Measurements from ENCODE around the gene MMRN2.

The MMRN2 gene

DNA sequence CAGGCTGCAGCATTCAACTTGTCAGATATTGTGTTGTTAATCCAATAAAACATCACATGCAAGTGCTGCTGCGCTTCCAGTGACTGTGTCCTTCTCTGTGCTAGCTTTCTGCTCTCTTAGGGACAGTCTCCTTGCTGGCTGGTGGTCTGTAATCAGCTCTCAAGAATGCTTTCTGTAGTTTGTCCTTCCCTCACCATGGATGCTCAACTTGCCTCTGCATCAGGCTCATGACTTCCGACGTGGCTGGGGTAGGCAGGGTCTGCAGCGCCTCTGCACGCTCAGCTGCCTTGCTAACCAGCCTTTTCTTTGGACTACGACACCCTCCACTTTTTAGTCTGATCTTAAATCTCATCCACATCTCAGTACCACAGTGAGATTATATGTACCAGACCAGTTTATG, 58.3 kb downstream of the MMRN2 start:
- in situ Hi-C loops (cut with HindIII; ENCODE audit: low sequenced_read_pairs) = no loop called here

DNA sequence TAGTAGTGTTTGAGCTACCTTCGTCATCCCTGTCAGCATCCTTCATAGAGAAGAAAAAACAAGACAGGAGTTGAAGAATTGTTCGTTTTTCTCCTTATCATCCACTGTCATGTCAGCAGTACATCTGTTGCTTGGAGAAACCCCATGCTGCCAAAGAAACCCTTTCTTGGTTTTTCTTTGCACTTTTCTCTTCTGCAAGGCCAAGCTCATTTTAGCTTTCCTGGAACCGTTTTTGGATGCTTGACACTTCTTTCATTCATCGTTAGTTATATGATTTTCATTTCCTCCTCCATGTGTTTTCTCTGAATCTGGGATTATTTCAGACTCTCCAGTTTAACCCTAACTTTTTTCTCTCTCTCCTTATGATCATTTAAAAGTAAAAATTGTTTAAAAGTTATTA, 58.9 kb downstream of the MMRN2 start:
- in situ Hi-C loops (cut with HindIII; ENCODE audit: low sequenced_read_pairs) = no loop called here

DNA sequence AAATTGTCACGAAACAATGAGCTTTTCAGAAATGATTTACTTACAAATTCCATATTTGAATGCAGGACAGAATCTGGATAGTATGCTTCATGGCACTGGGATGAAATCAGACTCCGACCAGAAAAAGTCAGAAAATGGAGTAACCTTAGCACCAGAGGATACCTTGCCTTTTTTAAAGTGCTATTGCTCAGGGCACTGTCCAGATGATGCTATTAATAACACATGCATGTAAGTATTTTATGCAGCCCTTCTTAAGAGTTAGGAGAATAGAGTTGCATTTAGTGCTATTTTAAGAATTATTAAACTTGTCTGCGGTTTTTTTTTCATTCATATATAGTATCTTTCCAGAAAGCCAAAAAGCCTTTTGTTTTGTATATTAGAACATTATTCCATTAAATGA, 67.4 kb downstream of the MMRN2 start:
- in situ Hi-C loops (cut with HindIII; ENCODE audit: low sequenced_read_pairs) = no loop called here

DNA sequence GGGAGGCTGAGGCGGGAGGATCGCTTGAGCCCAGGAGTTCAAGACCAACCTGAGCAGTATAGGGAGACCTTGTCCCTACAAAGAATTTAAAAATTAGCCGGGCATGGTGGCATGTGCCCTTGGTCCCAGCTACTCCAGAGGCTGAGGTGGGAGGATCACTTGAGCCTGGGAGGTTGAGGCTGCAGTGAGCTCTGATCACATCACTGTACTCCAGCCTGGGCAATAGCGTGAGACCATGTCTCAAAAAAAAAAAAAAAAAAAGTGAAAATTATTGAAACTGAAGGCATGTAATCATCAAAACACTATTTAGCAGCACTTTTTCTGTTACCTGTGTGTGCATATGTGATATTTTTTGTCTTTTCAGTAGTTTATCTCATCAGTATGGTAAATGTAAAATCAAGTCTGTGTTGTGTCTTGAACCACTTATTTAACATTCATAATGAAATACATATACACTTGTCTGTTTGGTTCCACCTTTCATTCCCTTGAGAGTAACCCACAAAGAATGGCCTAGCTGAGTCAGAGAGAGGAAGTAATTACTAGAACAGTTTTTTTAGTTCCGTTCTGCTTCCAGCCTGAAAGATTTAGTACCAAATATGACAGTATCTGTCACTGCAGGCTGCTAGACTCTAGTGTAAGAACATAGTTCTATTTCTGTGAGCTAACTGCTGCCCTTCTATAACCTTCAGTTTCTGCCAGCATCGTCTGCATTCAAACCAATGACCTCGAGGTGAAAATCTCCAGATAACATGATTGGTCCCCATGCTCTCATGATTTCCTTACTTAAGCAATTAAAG, 68.6 kb downstream of the MMRN2 start:
- in situ Hi-C loops (cut with HindIII; ENCODE audit: low sequenced_read_pairs) = no loop called here

Measured in endothelial cell of hepatic sinusoid (primary cell).